ENCODE measurements around the gene MYO5A.
"Not testable (repeated sequence)": the region's sequence is repeated elsewhere in the genome, so short reads cannot be mapped to it uniquely, and the experiment has no call there.

The MYO5A gene

DNA sequence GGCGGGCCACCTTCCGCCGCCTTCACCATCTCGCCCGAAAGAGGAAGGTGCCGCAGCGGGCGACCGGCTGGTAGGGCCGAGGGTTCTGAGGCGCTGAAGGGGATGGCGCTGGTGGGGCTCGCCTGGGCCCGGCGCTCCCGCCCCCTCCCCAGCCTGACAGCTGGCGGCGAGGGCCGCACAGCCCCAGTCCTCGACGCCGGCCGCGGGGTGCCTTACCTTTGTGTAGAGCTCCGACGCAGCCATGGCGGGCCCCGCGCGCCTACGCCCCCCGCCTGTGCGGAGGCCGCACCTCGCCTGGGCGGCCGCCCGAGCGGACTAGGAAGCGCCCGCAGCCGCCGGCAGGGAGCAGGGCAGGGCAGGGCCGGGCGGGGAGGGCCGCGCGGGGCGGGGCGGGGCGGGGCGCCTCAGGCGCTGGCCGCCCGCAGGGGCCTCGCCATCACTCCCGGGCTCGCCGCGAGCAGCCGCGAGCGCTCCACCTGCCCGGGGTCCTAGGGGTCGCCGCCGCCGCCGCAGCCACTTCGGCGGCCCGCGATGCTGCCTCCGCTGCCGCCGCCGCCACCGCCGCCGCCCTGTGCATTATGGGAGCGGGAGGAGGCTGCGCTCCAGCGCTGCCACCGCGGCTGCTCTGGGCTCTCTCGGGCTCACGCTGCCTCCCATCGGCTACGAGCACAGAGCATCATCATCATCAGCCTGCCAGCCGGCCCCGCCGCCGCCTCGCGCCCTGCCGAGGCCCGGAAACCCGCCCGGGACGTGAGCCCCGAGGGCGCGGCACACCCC, at the start of gene MYO5A:
TSS of gene MYO5A (minus strand) at position 317 of the 777 bp plus-strand sequence. CDS start at position 243, 74 bp downstream.
- peak; percentile 76 for DNase-seq

GRCh38 chr15:52576692-52577091, 48.0 kb upstream of the MYO5A start:
- DNase-seq: no peak

DNA sequence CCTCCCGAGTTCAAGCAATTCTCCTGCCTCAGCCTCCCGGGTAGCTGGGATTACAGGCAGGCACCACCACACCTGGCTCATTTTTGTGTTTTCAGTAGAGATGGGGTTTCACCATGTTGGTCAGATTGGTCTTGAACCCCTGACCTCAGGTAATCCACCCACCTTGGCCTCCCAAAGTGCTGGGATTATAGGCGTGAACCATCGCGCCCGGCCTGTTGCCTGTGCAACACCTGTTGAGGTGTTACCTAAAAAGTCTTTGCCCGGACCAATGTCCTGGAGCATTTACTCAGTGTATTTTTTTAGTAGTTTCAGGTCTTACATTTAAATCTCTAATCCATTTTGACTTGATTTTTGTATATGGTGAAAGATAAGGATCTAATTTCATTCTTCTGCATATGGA, 46.9 kb upstream of the MYO5A start:
- DNase-seq: not testable (repeated sequence)

DNA sequence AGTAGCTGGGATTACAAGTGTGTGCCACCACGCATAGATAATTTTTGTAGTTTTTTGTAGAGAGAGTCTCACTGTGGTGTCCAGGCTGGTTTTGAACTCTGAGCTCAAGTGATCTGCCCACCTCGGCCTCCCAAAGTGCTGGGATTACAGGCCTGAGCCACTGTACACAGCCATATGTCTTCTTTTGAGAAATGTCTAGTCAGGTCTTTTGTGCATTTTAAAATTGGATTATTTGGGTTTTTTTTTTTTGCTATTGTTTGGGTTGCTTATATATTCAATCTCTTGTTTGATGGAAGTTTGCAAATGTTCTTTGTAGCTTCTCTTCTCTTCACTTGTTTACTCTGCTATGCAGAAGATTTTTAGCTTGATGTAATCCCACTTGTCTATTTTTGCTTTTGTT, 46.4 kb upstream of the MYO5A start:
- no peak for DNase-seq

- DNase-seq: not testable (repeated sequence)
Observed at GRCh38 chr15:52574623-52575022, 45.9 kb upstream of the MYO5A start.

DNA sequence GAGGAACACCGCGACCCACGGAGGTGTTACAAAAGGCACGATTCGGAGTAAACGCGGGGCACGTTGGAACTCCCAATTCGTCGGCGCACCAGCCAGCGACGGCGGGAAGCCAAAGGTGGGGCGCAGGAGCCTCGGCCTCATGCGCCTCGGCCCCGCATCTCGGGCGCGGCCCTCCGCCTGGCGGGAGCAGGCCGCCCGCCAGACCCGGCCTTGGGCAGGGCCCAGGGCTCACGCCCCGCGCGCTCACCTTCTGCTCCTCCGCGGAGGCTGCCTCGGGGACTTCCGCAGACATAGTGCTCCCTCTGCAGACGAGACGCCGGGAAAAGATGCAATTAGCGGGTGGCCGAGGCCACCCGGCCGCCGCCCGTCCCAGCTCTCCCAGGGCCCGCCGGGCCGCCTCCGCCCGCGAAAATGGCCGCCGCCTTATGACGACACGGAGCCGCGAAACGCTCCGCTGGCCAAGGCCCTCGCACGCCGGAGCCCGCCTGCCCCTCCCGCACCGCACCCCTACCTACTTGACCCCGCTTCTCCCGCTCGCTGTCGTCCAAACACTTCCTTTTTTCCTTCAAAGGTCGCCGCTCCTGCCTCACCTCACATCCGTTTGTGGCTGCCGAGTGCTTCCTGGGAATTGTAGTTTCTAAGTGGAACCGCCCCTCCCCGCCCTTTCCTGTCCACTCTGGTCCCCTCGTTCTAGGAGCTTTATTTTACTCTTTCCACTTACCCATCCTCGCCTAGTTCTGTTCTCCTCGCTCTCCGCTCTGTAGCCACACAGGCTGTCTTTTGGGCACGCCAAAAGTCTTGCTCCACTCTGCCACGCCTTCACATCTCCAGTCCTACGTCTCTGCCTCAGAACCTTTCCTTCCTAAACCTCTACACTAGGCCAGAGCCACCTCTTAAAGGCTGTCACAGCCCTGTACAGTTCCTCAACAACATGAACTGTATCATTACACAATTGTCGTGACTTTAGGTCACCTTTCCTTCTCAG, 40.2 kb upstream of the MYO5A start, which contains the start of gene ARPP19:
TSS of gene ARPP19 (minus strand) at position 430 of the 985 bp plus-strand sequence. CDS start at position 292, 138 bp downstream.
- DNase-seq: peak; percentile 73

- DNase-seq: peak; percentile 24
Observed at GRCh38 chr15:52567871-52568600, 39.4 kb upstream of the MYO5A start.

DNA sequence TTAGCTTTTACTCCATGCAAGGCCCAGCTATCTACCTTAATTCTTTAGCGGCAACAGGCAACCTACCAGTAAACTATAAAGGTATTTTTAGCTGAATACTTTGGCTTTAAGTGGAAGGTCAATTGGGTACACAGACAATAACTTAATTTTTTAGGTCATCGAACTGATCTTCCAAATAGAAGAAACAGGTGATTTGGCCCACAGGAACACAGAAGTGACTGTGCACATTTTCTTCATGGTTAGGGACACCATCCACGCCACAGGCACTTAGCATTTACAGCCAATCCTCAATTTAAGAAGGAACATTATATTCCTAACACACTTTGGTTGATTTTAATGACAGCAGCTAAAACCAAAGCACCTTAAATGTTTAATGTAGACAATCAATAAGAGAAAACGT, 38.2 kb upstream of the MYO5A start:
- DNase-seq: no peak

DNA sequence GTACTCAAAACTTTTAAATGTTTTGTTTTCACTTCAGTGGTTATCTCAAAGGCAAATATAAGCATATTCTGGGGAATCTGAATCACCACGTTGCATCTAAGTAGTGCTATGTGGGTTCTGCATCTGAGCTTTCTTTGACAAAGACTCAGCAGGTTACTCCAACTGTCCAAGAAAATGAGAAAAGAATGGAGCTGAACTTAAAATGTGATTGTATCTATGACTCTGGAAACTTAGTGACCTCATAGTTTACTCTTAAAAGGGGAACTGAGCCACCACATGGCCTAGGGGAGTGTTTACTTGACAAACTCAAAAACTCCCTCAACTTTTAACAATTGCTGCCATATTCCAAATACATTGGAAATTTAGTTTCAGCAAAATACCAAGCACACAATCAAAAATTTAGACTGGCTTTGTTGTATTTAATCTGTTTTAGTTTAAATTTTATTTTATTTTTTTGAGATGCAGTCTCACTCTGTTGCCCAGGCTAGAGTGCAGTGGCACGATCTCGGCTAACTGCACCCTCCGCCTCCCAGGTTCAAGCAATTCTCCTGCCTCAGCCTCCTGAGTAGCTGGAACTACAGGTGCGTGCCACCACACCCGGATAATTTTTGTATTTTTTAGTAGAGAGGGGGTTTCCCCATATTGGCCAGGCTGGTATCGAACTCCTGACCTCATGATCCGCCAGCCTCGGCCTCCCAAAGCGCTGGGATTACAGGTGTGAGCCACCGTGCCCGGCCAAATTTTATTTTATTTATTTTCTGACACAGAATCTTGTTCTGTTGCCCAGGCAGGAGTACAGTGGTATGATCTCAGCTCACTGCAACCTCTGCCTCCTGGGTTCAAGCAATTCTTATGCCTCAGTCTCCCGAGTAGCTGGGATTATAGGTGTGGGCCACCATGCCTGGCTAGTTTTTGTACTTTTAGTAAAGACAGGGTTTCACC, 37.0 kb upstream of the MYO5A start:
- DNase-seq: not testable (repeated sequence)

DNA sequence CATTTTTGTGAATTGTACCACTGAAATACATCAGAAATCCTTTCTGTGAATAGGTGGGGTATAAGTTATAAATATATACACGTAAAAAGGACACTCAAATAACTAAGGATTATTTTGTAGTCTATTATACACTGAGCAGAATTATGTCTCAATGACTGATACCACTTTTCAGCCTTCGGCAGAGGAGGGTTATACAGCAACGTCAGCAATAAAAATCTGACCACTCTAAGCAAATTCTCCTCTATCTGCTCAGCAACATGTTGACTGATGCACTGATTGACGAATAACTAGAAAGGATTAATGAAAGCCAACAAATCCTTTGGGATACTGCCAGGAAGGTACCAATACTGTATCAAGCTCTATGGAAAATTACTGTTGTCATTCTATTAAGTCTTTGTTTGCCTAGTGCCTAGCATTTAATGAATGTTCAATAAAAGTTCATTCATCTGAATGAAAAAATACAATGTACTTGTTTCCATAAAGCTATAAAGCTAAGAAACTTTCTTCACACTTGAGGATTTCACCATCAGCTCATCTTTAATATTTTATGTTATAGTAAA, 34.9 kb upstream of the MYO5A start:
- DNase-seq: no peak

DNA sequence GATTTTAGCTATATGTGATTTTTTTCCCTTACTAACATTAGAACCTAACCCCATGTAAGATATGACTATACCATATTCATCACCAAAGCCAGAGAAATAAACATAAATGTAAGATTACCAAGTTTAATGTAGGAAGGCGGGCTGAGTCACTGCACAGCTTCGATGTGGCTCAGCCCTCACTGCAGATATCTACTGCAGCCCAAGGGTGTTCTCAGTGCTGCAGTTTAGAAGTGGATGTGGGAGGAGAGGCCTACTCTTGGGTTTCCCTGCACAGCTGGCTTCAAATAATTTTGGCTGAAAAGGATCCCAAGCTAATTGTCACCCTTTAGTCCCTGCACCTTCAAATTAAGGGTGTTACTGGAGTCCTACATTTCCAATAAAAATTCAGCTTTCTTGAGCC, 30.9 kb upstream of the MYO5A start:
- no peak for DNase-seq

GRCh38 chr15:52559022-52559421, 30.3 kb upstream of the MYO5A start:
- DNase-seq: no peak

- peak; percentile 25 for DNase-seq
Observed at GRCh38 chr15:52558196-52558595, 29.5 kb upstream of the MYO5A start.

- DNase-seq: no peak
Observed at GRCh38 chr15:52557274-52557641, 28.6 kb upstream of the MYO5A start.

- no peak for DNase-seq
Observed at GRCh38 chr15:52556524-52557273, 28.0 kb upstream of the MYO5A start.

DNA sequence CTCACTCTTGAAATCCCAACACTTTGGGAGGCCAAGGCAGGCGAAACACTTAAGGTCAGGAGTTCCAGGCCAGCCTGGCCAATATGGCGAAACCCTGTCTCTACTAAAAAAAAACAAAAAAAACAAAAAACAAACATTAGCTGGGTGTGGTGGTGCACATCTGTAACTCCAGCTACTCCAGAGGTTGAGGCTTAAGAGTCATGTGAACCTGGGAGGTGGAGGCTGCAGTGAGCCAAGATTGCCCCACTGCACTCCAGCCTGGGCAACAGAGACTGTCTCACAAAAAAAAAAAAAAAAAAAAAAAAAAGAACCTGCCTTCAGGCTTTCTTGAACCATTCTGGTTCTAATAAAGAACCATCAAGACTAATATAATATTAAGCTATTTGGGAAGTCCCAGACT, 23.6 kb upstream of the MYO5A start:
- DNase-seq: no peak

- no peak for DNase-seq
Observed at GRCh38 chr15:52551762-52552161, 23.1 kb upstream of the MYO5A start.

- not testable (repeated sequence) for DNase-seq
Observed at GRCh38 chr15:52551186-52551585, 22.5 kb upstream of the MYO5A start.

GRCh38 chr15:52546031-52546751, 17.5 kb upstream of the MYO5A start:
- DNase-seq: no peak

Measured in activated gamma-delta T cell treated with Interleukin-2 at 50 U/mL for 16 hours (primary cell).